GM20000 (cell line): ENCODE results near the gene KANK2.

Source experiments
- DNase-seq: peaks from one replicate; pipeline ENCODE4 v3.0.0; 2012; ENCODE audit warnings: low spot score
- TF ChIP-seq, protein P1 (sequence below): IDR thresholded peaks from 2 replicates; pipeline ENCODE4 v1.5.1; 2012; ENCODE audit warnings: mild to moderate bottlenecking, control low read depth; ENCODE audit errors: extremely low read depth, missing control alignments

KANK2 gene

DNA sequence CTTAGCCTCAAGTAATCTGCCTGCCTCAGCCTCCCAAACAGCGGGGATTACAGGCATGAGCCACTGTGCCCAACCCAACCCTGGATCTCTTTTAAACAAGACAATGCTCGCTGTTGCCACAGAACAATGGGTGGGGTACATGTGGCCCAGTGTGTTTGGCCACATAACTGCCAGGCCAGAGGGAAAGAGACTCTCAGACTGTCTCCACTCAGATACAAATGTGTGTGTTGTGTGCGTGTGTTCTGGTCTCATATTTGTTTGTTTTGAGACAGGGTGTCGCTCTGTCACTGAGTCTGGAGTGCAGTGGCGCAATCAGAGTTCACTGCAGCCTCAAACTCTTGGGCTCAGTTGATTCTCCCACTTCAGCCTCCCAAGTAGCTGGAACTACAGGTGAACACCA, 82.3 kb downstream of the KANK2 start:
- no peak for DNase-seq
- TF ChIP-seq, protein P1, sequence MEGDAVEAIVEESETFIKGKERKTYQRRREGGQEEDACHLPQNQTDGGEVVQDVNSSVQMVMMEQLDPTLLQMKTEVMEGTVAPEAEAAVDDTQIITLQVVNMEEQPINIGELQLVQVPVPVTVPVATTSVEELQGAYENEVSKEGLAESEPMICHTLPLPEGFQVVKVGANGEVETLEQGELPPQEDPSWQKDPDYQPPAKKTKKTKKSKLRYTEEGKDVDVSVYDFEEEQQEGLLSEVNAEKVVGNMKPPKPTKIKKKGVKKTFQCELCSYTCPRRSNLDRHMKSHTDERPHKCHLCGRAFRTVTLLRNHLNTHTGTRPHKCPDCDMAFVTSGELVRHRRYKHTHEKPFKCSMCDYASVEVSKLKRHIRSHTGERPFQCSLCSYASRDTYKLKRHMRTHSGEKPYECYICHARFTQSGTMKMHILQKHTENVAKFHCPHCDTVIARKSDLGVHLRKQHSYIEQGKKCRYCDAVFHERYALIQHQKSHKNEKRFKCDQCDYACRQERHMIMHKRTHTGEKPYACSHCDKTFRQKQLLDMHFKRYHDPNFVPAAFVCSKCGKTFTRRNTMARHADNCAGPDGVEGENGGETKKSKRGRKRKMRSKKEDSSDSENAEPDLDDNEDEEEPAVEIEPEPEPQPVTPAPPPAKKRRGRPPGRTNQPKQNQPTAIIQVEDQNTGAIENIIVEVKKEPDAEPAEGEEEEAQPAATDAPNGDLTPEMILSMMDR: no peak
